A549 (cell line): ENCODE measurements around the gene ARID5B. TPM values are rescaled to one million over a fixed set of nuclear protein-coding genes. Genes with fewer than 3 reads are reported as not detected.

Source experiments
- ATAC-seq, 2 experiments: fragments of 200-7000 bp in 1 of 2; fragments of >200 bp in 1 of 2; cut with Nextera tagmentation in 1 of 2; cut with Tn5 transposase in 1 of 2; 3 replicates each; pipeline versions ENCODE4 v1.8.0 to v1.9.1; 2018 to 2020; ENCODE audit warnings: mild to moderate bottlenecking in 1 of 2, moderate library complexity in 1 of 2
- CTCF ChIA-PET: fragments of 300-600 bp; sonication (Branson Sonifier 250); formaldehyde crosslinking; extraction: SDS; loops from one replicate; lab custom pipeline; 2021; ENCODE audit warnings: antibody characterized with exemption, inconsistent platforms; lab: Yijun Ruan, JAX
- POLR2A ChIA-PET: fragments of 350-600 bp; formaldehyde crosslinking; extraction: SDS; loops from one replicate; lab custom pipeline; 2021; ENCODE audit warnings: antibody characterized with exemption, inconsistent platforms; lab: Yijun Ruan, JAX
- DNase-seq, 2 experiments: peaks; one replicate each; pipeline versions ENCODE4 v3.0.0 to v3.0.0-alpha.2; 2011 to 2016; ENCODE audit warnings: low read depth in 1 of 2, low spot score in 1 of 2
- FAIRE-seq: peaks from 2 replicates; lab custom pipeline; 2011; peaks lifted over from hg19 to GRCh38; lab: Jason Lieb, UNC
- H3K27ac ChIP-seq, 2 experiments: fragments of >200 bp; sonication (Bioruptor Twin); formaldehyde crosslinking; 3 replicates each; pipeline ENCODE4 v1.5.1; 2016 to 2017
- H3K4me1 ChIP-seq: fragments of >200 bp; sonication (Bioruptor Twin); formaldehyde crosslinking; 3 replicates; pipeline ENCODE4 v1.6.1; 2016
- H3K4me2 ChIP-seq: fragments of >200 bp; sonication (Bioruptor Twin); formaldehyde crosslinking; 3 replicates; pipeline ENCODE4 v1.6.1; 2016
- H3K4me3 ChIP-seq: fragments of >200 bp; sonication (Bioruptor Twin); formaldehyde crosslinking; 3 replicates; pipeline ENCODE4 v1.5.1; 2016
- H3K9me3 ChIP-seq: fragments of >200 bp; sonication (Bioruptor Twin); formaldehyde crosslinking; 3 replicates; pipeline ENCODE4 v1.6.1; 2016
- CBX8 ChIP-seq: fragments of 200-600 bp; sonication (generic); IDR thresholded peaks from 2 replicates; pipeline ENCODE4 v1.6.1; 2016
- CEBPB ChIP-seq, 2 experiments: fragments of >200 bp in 1 of 2; sonication (Bioruptor Twin) in 1 of 2; formaldehyde crosslinking in 1 of 2; IDR thresholded peaks; 2 replicates each; pipeline ENCODE4 v1.6.1; 2012 to 2016
- CHD2 ChIP-seq: fragments of 150-350 bp; IDR thresholded peaks from 2 replicates; pipeline ENCODE4 v1.6.1; 2014; ENCODE audit warnings: low read length; ENCODE audit not compliant: partially characterized antibody
- CHD4 ChIP-seq: fragments of 200-600 bp; sonication (generic); IDR thresholded peaks from 2 replicates; pipeline ENCODE4 v1.6.1; 2016; ENCODE audit warnings: antibody characterized with exemption, mild to moderate bottlenecking, borderline replicate concordance
- EP300 ChIP-seq, 2 experiments: fragments of >200 bp; sonication (Bioruptor Twin); formaldehyde crosslinking; IDR thresholded peaks; 2 replicates in 1 of 2; 3 replicates in 1 of 2; pipeline ENCODE4 v1.6.1; 2016 to 2017
- ESRRA ChIP-seq: fragments of 150-350 bp; IDR thresholded peaks from 2 replicates; pipeline ENCODE4 v1.6.1; 2014; ENCODE audit warnings: mild to moderate bottlenecking, low read length, borderline replicate concordance
- GATA3 ChIP-seq: IDR thresholded peaks from 2 replicates; pipeline ENCODE4 v1.6.1; 2012; ENCODE audit warnings: borderline replicate concordance
- HDAC2 ChIP-seq: fragments of 200-600 bp; sonication (generic); IDR thresholded peaks from 2 replicates; pipeline ENCODE4 v1.6.1; 2016
- HOXA7 ChIP-seq: fragments of 250-450 bp; sonication (Bioruptor Pico); IDR thresholded peaks from 2 replicates; pipeline ENCODE4 v1.5.0; 2020; ENCODE audit warnings: mild to moderate bottlenecking, moderate library complexity
- JUN ChIP-seq, 2 experiments: fragments of >200 bp; sonication (Bioruptor Twin); formaldehyde crosslinking; IDR thresholded peaks; 2 replicates in 1 of 2; 3 replicates in 1 of 2; pipeline ENCODE4 v1.6.1; 2016 to 2017
- JUNB ChIP-seq: fragments of >200 bp; sonication (Bioruptor Twin); formaldehyde crosslinking; IDR thresholded peaks from 2 replicates; pipeline ENCODE4 v1.6.1; 2016
- KDM5A ChIP-seq: fragments of 200-600 bp; sonication (generic); IDR thresholded peaks from 2 replicates; pipeline ENCODE4 v1.6.1; 2016; ENCODE audit warnings: antibody characterized with exemption, mild to moderate bottlenecking
- MAFK ChIP-seq: fragments of 450-650 bp; IDR thresholded peaks from 2 replicates; pipeline ENCODE4 v1.6.1; 2014; ENCODE audit not compliant: partially characterized antibody
- MYC ChIP-seq: IDR thresholded peaks from 2 replicates; pipeline ENCODE4 v1.6.1; 2012; ENCODE audit warnings: mild to moderate bottlenecking, inconsistent platforms, low read length, improper control_type of control experiment, borderline replicate concordance
- NPAS2 ChIP-seq: fragments of 250-450 bp; sonication (Bioruptor Pico); IDR thresholded peaks from 2 replicates; pipeline ENCODE4 v1.8.0; 2022; ENCODE audit warnings: mild to moderate bottlenecking, moderate library complexity, borderline replicate concordance
- RAD21 ChIP-seq, 2 experiments: fragments of >200 bp in 1 of 2; sonication (Bioruptor Twin) in 1 of 2; formaldehyde crosslinking in 1 of 2; IDR thresholded peaks in 1 of 2; conservative IDR thresholded peaks in 1 of 2; 2 replicates in 1 of 2; 3 replicates in 1 of 2; pipeline ENCODE4 v1.6.1; 2012 to 2018; ENCODE audit warnings: inconsistent platforms in 1 of 2
- SREBF2 ChIP-seq: fragments of 450-650 bp; IDR thresholded peaks from 2 replicates; pipeline ENCODE4 v1.6.1; 2014; ENCODE audit warnings: mild to moderate bottlenecking, moderate library complexity
- TP53 ChIP-seq: fragments of 250-450 bp; sonication (Bioruptor Pico); IDR thresholded peaks from 2 replicates; pipeline ENCODE4 v1.5.0; 2021; ENCODE audit warnings: mild to moderate bottlenecking, moderate library complexity
- ZC3H11A ChIP-seq: fragments of 450-650 bp; IDR thresholded peaks from 2 replicates; pipeline ENCODE4 v1.6.1; 2014; ENCODE audit warnings: antibody characterized with exemption, mild to moderate bottlenecking
- ZSCAN20 ChIP-seq: fragments of 250-450 bp; sonication (Bioruptor Pico); IDR thresholded peaks from 2 replicates; pipeline ENCODE4 v1.8.0; 2022; ENCODE audit warnings: mild to moderate bottlenecking, moderate library complexity
- WGBS: methylation state at CpG from one replicate; pipeline ENCODE4 v1.1.6; 2017; ENCODE audit errors: missing lambda C conversion rate; 5-methylcytosine and 5-hydroxymethylcytosine counted together
- polyA plus RNA-seq, 4 experiments: library from polyadenylated mRNA; depleted of rRNA in 3 of 4; stranded (reverse); fragments of >200 nt; fragmentation: RNase III in 1 of 4; extraction: RNeasy Plus Mini Kit Qiagen cat#74134 plus additional on column Dnase treatment in 1 of 4; gene quantifications; 2 replicates in 3 of 4; 3 replicates in 1 of 4; pipeline ENCODE4 v1.2.3, GENCODE V29; 2011 to 2017
- TF ChIP-seq, protein P1 (sequence below): IDR thresholded peaks from 2 replicates; pipeline ENCODE4 v1.6.1; 2012
- TF ChIP-seq, protein P2 (sequence below): fragments of >200 bp; sonication (Bioruptor Twin); formaldehyde crosslinking; IDR thresholded peaks from 3 replicates; pipeline ENCODE4 v1.6.1; 2016

The ARID5B gene
- polyA plus RNA-seq, 2 of the 4 experiments (the other 2 are of a cell fraction) = 0.75 to 1.6 TPM

DNA sequence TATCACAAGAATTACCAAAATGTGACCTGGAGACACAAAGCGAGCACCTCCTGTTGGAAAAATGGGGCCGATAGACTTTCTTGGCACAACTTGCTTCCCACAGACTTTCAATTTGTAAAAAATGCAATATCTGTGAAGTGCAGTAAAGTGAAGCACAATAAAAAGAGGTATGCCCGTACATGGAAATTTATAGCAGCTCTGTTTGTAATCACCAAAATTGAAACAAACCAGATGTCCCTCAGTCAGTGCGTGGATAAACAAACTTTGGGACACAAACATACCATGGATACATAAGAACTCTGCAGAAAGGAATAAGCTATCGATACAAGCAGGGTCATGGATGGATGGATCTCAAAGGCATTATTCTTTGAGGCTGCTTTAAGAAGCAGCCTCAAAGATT lies 33.6 kb downstream of the ARID5B start:
- WGBS = 84% methylated on average over 5 of the region's 5 CpGs
- H3K9me3 ChIP-seq = peaks cover 2% of the 10 kb centered on the region; the same call in 1 of the 3 replicates
- H3K27ac ChIP-seq = no peak overlapping the region
- no peak overlapping the region for H3K4me3 ChIP-seq
- no peak for FAIRE-seq
- no peak overlapping the region for H3K4me2 ChIP-seq
- ChIA-PET POLR2A (no interaction called here), CTCF (interaction anchor here (1.2 kb wide), 1 partner anchor 10 kb away, joined by 3 read pairs; no protein-coding TSS in a partner anchor)
- no peak for ATAC-seq
- no peak for DNase-seq
- TF ChIP-seq, protein P1, sequence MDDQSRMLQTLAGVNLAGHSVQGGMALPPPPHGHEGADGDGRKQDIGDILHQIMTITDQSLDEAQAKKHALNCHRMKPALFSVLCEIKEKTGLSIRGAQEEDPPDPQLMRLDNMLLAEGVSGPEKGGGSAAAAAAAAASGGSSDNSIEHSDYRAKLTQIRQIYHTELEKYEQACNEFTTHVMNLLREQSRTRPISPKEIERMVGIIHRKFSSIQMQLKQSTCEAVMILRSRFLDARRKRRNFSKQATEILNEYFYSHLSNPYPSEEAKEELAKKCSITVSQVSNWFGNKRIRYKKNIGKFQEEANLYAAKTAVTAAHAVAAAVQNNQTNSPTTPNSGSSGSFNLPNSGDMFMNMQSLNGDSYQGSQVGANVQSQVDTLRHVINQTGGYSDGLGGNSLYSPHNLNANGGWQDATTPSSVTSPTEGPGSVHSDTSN = no peak
- TF ChIP-seq GATA3 = no peak
- TF ChIP-seq CBX8 = no peak
- TF ChIP-seq MYC = no peak
- TF ChIP-seq KDM5A = no peak
- TF ChIP-seq NPAS2 (CRISPR knock-in tag) = no peak
- no peak for TF ChIP-seq MAFK
- no peak for TF ChIP-seq JUN (IDR thresholded peaks at IDR 0.05)
- no peak for TF ChIP-seq SREBF2
- no peak for TF ChIP-seq TP53 (CRISPR knock-in tag)
- TF ChIP-seq ZSCAN20 = no peak
- TF ChIP-seq, protein P2, sequence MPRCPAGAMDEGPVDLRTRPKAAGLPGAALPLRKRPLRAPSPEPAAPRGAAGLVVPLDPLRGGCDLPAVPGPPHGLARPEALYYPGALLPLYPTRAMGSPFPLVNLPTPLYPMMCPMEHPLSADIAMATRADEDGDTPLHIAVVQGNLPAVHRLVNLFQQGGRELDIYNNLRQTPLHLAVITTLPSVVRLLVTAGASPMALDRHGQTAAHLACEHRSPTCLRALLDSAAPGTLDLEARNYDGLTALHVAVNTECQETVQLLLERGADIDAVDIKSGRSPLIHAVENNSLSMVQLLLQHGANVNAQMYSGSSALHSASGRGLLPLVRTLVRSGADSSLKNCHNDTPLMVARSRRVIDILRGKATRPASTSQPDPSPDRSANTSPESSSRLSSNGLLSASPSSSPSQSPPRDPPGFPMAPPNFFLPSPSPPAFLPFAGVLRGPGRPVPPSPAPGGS = no peak
- TF ChIP-seq ZC3H11A = no peak
- H3K4me1 ChIP-seq = peaks cover 27% of the 10 kb centered on the region

DNA sequence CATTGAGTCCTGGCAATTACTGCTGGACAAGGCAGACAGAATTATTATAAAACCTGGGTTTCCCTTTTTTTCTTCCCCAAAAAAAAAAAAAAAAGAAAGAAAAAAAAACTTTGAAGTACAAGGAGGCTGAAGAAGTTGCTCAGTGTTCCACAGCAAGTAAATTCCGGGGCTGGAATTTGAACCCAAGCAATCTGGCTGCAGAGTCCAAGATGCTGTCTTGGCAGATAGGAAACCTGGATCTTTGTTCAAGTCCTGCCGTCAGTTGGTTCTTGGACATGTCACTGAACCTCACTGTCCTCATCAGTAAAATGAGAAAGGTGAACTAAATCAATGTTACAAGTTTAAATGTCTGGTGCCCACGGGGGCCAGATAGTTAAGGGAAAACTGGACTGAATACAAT lies 35.3 kb downstream of the ARID5B start:
- Histone ChIP-seq H3K27ac (no peak overlapping the region), H3K4me1 (peaks cover 28% of the 10 kb centered on the region), H3K4me2 (no peak overlapping the region), H3K9me3 (peaks cover 2% of the 10 kb centered on the region; the same call in 1 of the 3 replicates), H3K4me3 (no peak overlapping the region)
- DNase-seq (no peak), FAIRE-seq (no peak), ATAC-seq (no peak)
- ChIA-PET CTCF (interaction anchor here (1.0 kb wide), 1 partner anchor 41 kb away, joined by 3 read pairs; no protein-coding TSS in a partner anchor), POLR2A (no interaction called here)
- TF ChIP-seq HOXA7 (CRISPR knock-in tag) = no peak
- no peak for TF ChIP-seq CHD2
- TF ChIP-seq HDAC2 = no peak
- no peak for TF ChIP-seq ESRRA
- TF ChIP-seq, protein P1 = no peak
- no peak for TF ChIP-seq CHD4
- no peak for TF ChIP-seq EP300 (IDR thresholded peaks at IDR 0.05)
- no peak for TF ChIP-seq ZSCAN20
- no peak for TF ChIP-seq RAD21 (conservative IDR thresholded peaks at IDR 0.05 in 1 of 2, IDR thresholded peaks at IDR 0.05 in 1 of 2)
- no peak for TF ChIP-seq MAFK
- no peak for TF ChIP-seq ZC3H11A
- no peak for TF ChIP-seq CEBPB (IDR thresholded peaks at IDR 0.05)
- no peak for TF ChIP-seq JUNB
- WGBS = 59% methylated on average over 3 of the region's 3 CpGs
